ENCODE results near the gene TTI1.

- TF ChIP-seq CTCF (IDR thresholded peaks at IDR 0.05) (no peak), POLR2A (IDR thresholded peaks at IDR 0.05) (no peak)
These were observed 46.1 kb upstream of the TTI1 start for GRCh38 chr20:38079353-38079752.
